Gastrocnemius medialis (tissue), 4 donors: ENCODE results near the gene OXSM. TPM values are rescaled to one million over a fixed set of nuclear protein-coding genes. Genes with fewer than 3 reads are reported as not detected.

Experiments used
- ATAC-seq, 2 donors: fragments of 150-250 bp; one replicate each; pipeline ENCODE4 v1.9.1; 2016
- DNase-seq, 2 donors: peaks; one replicate each; pipeline ENCODE4 v3.0.0-alpha.2; 2019
- H3K27ac ChIP-seq, 4 donors: fragments of 200-600 bp; sonication (generic); 1 replicate in 1 of 4; 2 replicates in 3 of 4; pipeline ENCODE4 v1.5.1; 2016 to 2018; ENCODE audit warnings: mild to moderate bottlenecking in 2 of 4, moderate library complexity in 1 of 4
- H3K27me3 ChIP-seq, 3 donors: fragments of 200-600 bp; sonication (generic) in 2 of 3; 1 replicate in 1 of 3; 2 replicates in 2 of 3; pipeline versions ENCODE4 v1.5.1 to v1.6.0; 2016 to 2019; ENCODE audit warnings: mild to moderate bottlenecking in 1 of 3, moderate library complexity in 1 of 3
- H3K36me3 ChIP-seq, 2 donors: fragments of 200-600 bp; sonication (generic) in 1 of 2; one replicate each; pipeline ENCODE4 v1.5.1; 2017 to 2018
- H3K4me1 ChIP-seq, 2 donors: fragments of 200-600 bp; sonication (generic) in 1 of 2; one replicate each; pipeline ENCODE4 v1.5.1; 2016 to 2017; ENCODE audit warnings: mild to moderate bottlenecking in 2 of 2
- H3K4me3 ChIP-seq, 4 donors: fragments of 200-600 bp; sonication (generic) in 3 of 4; 1 replicate in 1 of 4; 2 replicates in 3 of 4; pipeline ENCODE4 v1.5.1; 2016 to 2019; ENCODE audit warnings: mild to moderate bottlenecking in 2 of 4
- H3K9me3 ChIP-seq, 3 donors: fragments of 200-600 bp; sonication (generic) in 2 of 3; 1 replicate in 1 of 3; 2 replicates in 2 of 3; pipeline ENCODE4 v1.5.1; 2016 to 2019
- CTCF ChIP-seq, 5 experiments: fragments of 450-650 bp in 3 of 5; fragments of 200-600 bp in 2 of 5; sonication (generic) in 2 of 5; IDR thresholded peaks in 4 of 5; conservative IDR thresholded peaks in 1 of 5; 1 replicate in 4 of 5; 2 replicates in 1 of 5; pipeline ENCODE4 v1.5.1; 2016 to 2019; ENCODE audit warnings: antibody characterized with exemption in 5 of 5, mild to moderate bottlenecking in 3 of 5, moderate library complexity in 3 of 5
- POLR2A ChIP-seq, 2 donors: fragments of 450-650 bp; IDR thresholded peaks; one replicate each; pipeline ENCODE4 v1.6.1; 2017; ENCODE audit warnings: antibody characterized with exemption in 2 of 2, mild to moderate bottlenecking in 2 of 2, moderate library complexity in 2 of 2
- in situ Hi-C, 4 donors: fragments of 200-750 bp; cut with MboI; loops; one replicate each; pipeline versions ENCODE4 v1.15.0 to v1.8.0; 2017; ENCODE audit warnings: low sequenced_read_pairs in 4 of 4
- intact Hi-C: fragments of 100-400 bp; cut with DNase I; formaldehyde crosslinking; loops from one replicate; pipeline ENCODE4 v1.15.1; 2023; ENCODE audit warnings: low total_unique reads
- total RNA-seq, 4 donors: library from RNA; depleted of rRNA; stranded (reverse); fragments of >200 nt; gene quantifications; one replicate each; pipeline versions ENCODE4 v1.1.0 to v1.2.3, GENCODE V29; 2016

Gene OXSM
- total RNA-seq, 4 donors from 2014 or later, result 5.9 to 26.3 (median 13.3) TPM

GRCh38 chr3:25775936-25776335 is 14.0 kb upstream of the OXSM start:
- TF ChIP-seq POLR2A (IDR thresholded peaks at IDR 0.05) (no peak), CTCF (IDR thresholded peaks at IDR 0.05 in 4 of 5, conservative IDR thresholded peaks at IDR 0.05 in 1 of 5) (no peak)
- Histone ChIP-seq H3K27ac (no peak overlapping the region), H3K9me3 (no peaks in the 10 kb centered on the region), H3K4me3 (no peak overlapping the region), H3K4me1 (peaks cover 0 to 5% of the 10 kb centered on the region in 2 donors), H3K27me3 (no peaks in the 10 kb centered on the region), H3K36me3 (peaks cover 0 to 50% of the 10 kb centered on the region in 2 donors)
- no peak for DNase-seq
- intact Hi-C loops (no loop called here), in situ Hi-C loops (loop anchor here in 3 of 4 donors (25.0 kb wide), 2 partner anchors 314 to 339 kb away; partner anchors contain the start of gene RARB (in 1 of the 3))
- no peak for ATAC-seq

- Histone ChIP-seq H3K4me1 (peaks cover 10 to 21% of the 10 kb centered on the region in 2 donors), H3K36me3 (peaks cover 0 to 27% of the 10 kb centered on the region in 2 donors), H3K9me3 (no peaks in the 10 kb centered on the region), H3K27me3 (no peaks in the 10 kb centered on the region), H3K4me3 (no peak overlapping the region), H3K27ac (no peak overlapping the region)
- ATAC-seq (no peak), DNase-seq (no peak)
- intact Hi-C loops (loop anchor here (5.0 to 10.0 kb wide), 3 partner anchors 133 to 353 kb away; partner anchors contain the start of gene RARB), in situ Hi-C loops (loop anchor here in 3 of 4 donors (10.0 to 25.0 kb wide), 4 partner anchors 116 to 343 kb away; partner anchors contain the start of genes RARB (in 1 of the 3) and TOP2B (in 1 of the 3))
- TF ChIP-seq CTCF (IDR thresholded peaks at IDR 0.05 in 4 of 5, conservative IDR thresholded peaks at IDR 0.05 in 1 of 5) (no peak), POLR2A (IDR thresholded peaks at IDR 0.05) (no peak)
Observed at GRCh38 chr3:25780618-25781017, 9.3 kb upstream of the OXSM start.

GRCh38 chr3:25781145-25781757 is 8.6 kb upstream of the OXSM start:
- Histone ChIP-seq H3K36me3 (peaks cover 0 to 21% of the 10 kb centered on the region in 2 donors), H3K4me3 (no peak overlapping the region), H3K27me3 (no peaks in the 10 kb centered on the region), H3K4me1 (peaks cover 10 to 21% of the 10 kb centered on the region in 2 donors), H3K9me3 (no peaks in the 10 kb centered on the region), H3K27ac (no peak overlapping the region)
- intact Hi-C loops, result loop anchor here (5.0 to 10.0 kb wide), 3 partner anchors 134 to 354 kb away; partner anchors contain the start of gene RARB
- TF ChIP-seq CTCF (IDR thresholded peaks at IDR 0.05 in 4 of 5, conservative IDR thresholded peaks at IDR 0.05 in 1 of 5) (no peak), POLR2A (IDR thresholded peaks at IDR 0.05) (no peak)
- DNase-seq, result no peak
- no peak for ATAC-seq
- in situ Hi-C loops, result loop anchor here in 3 of 4 donors (10.0 to 25.0 kb wide), 4 partner anchors 116 to 344 kb away; partner anchors contain the start of genes RARB (in 1 of the 3) and TOP2B (in 1 of the 3)

GRCh38 chr3:25781758-25782594 is 7.9 kb upstream of the OXSM start:
- H3K27me3 ChIP-seq, result no peaks in the 10 kb centered on the region
- ATAC-seq, result no peak
- peak overlapping the region; percentile 91 to 97 (median 94) for H3K27ac ChIP-seq
- TF ChIP-seq CTCF (IDR thresholded peaks at IDR 0.05 in 4 of 5, conservative IDR thresholded peaks at IDR 0.05 in 1 of 5), result no peak
- TF ChIP-seq POLR2A (IDR thresholded peaks at IDR 0.05), result no peak
- H3K4me1 ChIP-seq, result peaks cover 10 to 21% of the 10 kb centered on the region in 2 donors
- intact Hi-C loops (loop anchor here (2.0 to 10.0 kb wide), 4 partner anchors 117 to 355 kb away; partner anchors contain the start of genes RARB and TOP2B), in situ Hi-C loops (loop anchor here in 3 of 4 donors (10.0 to 25.0 kb wide), 4 partner anchors 117 to 345 kb away; partner anchors contain the start of genes RARB (in 1 of the 3) and TOP2B (in 1 of the 3))
- no peak for DNase-seq
- peaks cover 0 to 14% of the 10 kb centered on the region in 2 donors for H3K36me3 ChIP-seq
- H3K4me3 ChIP-seq, result peak overlapping the region; percentile 87 to 97 (median 94)
- no peaks in the 10 kb centered on the region for H3K9me3 ChIP-seq
